HG03196 (cell line): ENCODE data around the gene DNAAF8.

ENCODE experiments used
- ATAC-seq: cut with Tn5 transposase; IDR thresholded peaks from one replicate; pipeline ENCODE4 v1.9.1; 2021; ENCODE audit not compliant: unreplicated experiment

The DNAAF8 gene

GRCh38 chr16:4734063-4734729 is at the start of gene DNAAF8, which contains the start of gene ANKS3:
Gene DNAAF8, plus strand, starts transcription at chr16:4734537. Its CDS starts 1,978 bp downstream, at chr16:4736515.
Gene ANKS3, minus strand, starts transcription at chr16:4734271. Its CDS starts 4,122 bp downstream, at chr16:4730149.
- peak; percentile 72 for ATAC-seq

GRCh38 chr16:4684763-4685162 is 49.6 kb upstream of the DNAAF8 start:
- ATAC-seq, result no peak

GRCh38 chr16:4685292-4685691 is 49.0 kb upstream of the DNAAF8 start:
- no peak for ATAC-seq

- no peak for ATAC-seq
Measured at GRCh38 chr16:4685776-4686496, 48.4 kb upstream of the DNAAF8 start.

- no peak for ATAC-seq
Measured at GRCh38 chr16:4686497-4687210, 47.7 kb upstream of the DNAAF8 start.

- no peak for ATAC-seq
Measured at GRCh38 chr16:4687416-4687815, 46.9 kb upstream of the DNAAF8 start.

GRCh38 chr16:4687946-4688673 is 46.2 kb upstream of the DNAAF8 start:
- ATAC-seq, result no peak

- no peak for ATAC-seq
Measured at GRCh38 chr16:4688674-4689045, 45.7 kb upstream of the DNAAF8 start.

GRCh38 chr16:4689091-4689671 is 45.2 kb upstream of the DNAAF8 start:
- ATAC-seq, result no peak

- no peak for ATAC-seq
Measured at GRCh38 chr16:4689864-4690704, 44.3 kb upstream of the DNAAF8 start.

GRCh38 chr16:4690946-4691665 is 43.2 kb upstream of the DNAAF8 start:
- no peak for ATAC-seq

GRCh38 chr16:4691666-4692412 is 42.5 kb upstream of the DNAAF8 start:
- no peak for ATAC-seq

GRCh38 chr16:4692460-4693295 is 41.7 kb upstream of the DNAAF8 start:
- ATAC-seq, result peak; percentile 11

- peak; percentile 88 for ATAC-seq
Measured at GRCh38 chr16:4693296-4693955, 40.9 kb upstream of the DNAAF8 start, which contains the start of gene NUDT16L1. Gene NUDT16L1, plus strand, starts transcription at chr16:4693562. Its CDS starts 165 bp downstream, at chr16:4693727.

GRCh38 chr16:4693956-4694641 is 40.2 kb upstream of the DNAAF8 start:
- no peak for ATAC-seq

GRCh38 chr16:4694642-4695451 is 39.5 kb upstream of the DNAAF8 start:
- no peak for ATAC-seq
